ENCODE measurements around the gene EPN3.

- TF ChIP-seq, protein P1, sequence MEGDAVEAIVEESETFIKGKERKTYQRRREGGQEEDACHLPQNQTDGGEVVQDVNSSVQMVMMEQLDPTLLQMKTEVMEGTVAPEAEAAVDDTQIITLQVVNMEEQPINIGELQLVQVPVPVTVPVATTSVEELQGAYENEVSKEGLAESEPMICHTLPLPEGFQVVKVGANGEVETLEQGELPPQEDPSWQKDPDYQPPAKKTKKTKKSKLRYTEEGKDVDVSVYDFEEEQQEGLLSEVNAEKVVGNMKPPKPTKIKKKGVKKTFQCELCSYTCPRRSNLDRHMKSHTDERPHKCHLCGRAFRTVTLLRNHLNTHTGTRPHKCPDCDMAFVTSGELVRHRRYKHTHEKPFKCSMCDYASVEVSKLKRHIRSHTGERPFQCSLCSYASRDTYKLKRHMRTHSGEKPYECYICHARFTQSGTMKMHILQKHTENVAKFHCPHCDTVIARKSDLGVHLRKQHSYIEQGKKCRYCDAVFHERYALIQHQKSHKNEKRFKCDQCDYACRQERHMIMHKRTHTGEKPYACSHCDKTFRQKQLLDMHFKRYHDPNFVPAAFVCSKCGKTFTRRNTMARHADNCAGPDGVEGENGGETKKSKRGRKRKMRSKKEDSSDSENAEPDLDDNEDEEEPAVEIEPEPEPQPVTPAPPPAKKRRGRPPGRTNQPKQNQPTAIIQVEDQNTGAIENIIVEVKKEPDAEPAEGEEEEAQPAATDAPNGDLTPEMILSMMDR (optimal IDR thresholded peaks at IDR 0.05 in 1 of 3, IDR thresholded peaks at IDR 0.05 in 1 of 3, conservative IDR thresholded peaks at IDR 0.05 in 1 of 3; ENCODE audit: extremely low read depth in 1 of 3, insufficient read depth in 2 of 3, low read length in 3 of 3), result no peak
- no peak for TF ChIP-seq EZH2 (IDR thresholded peaks at IDR 0.05; ENCODE audit: low read length)
These were observed 29.2 kb downstream of the EPN3 start for GRCh38 chr17:50561746-50562141.

All from keratinocyte (primary cell).